Measurements from ENCODE around the gene ASPSCR1. TPM values are rescaled to one million over a fixed set of nuclear protein-coding genes. Genes with fewer than 3 reads are reported as not detected.

Gene ASPSCR1
- total and polyA plus RNA-seq, 2 of the 13 experiments (the other 11 are each of a cell fraction or from before 2014, with no cell fraction given): 274 to 314 TPM

DNA sequence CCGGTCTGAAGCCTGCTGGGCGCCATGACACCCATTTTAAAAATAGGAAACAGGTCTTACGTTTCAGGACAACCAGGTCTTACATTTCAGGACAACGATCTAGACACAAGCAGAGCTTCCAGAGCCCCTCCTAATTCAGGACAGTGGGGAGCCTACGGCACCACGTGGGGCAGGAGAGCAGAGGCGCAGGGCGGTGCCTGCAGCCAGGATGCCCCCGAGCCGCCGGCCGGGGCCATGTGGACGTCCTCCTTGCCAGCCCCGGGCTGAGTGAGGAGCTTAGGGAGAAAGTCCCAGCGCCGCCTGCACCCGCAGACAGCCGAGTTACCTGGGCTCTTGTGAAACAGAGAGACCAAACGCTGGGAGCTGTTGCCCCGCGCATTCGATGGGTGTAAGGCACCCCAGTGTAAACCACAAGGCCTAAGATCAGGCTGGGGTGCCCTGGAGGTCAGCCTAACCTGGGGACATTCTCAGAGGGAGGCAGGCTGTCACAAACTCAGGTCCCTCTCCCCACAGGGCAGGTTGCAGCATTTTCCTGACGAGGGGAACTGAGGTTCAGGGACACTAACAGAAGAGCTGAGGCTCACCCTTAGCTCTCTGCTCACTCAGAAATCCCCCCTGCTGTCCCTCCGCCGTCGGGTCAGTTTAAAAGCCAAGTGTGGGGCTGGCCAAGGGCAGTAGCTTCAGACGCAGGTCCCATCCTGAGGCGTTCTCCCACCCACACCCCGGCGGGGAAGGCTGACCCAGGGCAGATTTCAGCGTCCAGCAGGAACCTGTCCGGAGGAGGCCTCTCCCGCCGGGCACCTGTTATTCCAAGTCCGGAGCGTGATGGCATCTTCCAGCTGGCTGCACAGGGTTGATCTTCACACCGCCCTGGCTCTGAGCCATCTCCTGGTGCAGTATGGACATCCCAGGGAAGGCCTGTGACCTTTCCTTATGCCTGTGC lies 14.7 kb upstream of the ASPSCR1 start (continued):
- 0 out of 2 replicates have a peak, but pooled peaks have one; percentile 42 for TF ChIP-seq TGIF2 (CRISPR knock-in tag; IDR thresholded peaks at IDR 0.05)
- TF ChIP-seq CENPT (CRISPR knock-in tag; IDR thresholded peaks at IDR 0.05; ENCODE audit: low read depth): no peak
- no peak; the same call in 1 of the 2 replicates for TF ChIP-seq IRF2 (CRISPR knock-in tag; IDR thresholded peaks at IDR 0.05)
- no peak for TF ChIP-seq PLRG1 (conservative IDR thresholded peaks at IDR 0.05)
- TF ChIP-seq ZNF703 (CRISPR knock-in tag; IDR thresholded peaks at IDR 0.05; ENCODE audit: borderline replicate concordance): no peak
- 0 out of 2 replicates have a peak, but pooled peaks have one; percentile 22 for TF ChIP-seq FOXO1 (CRISPR knock-in tag; IDR thresholded peaks at IDR 0.05)
- no peak for TF ChIP-seq ZNF484 (CRISPR knock-in tag; IDR thresholded peaks at IDR 0.05; ENCODE audit: borderline replicate concordance, low read depth)
- no peak for TF ChIP-seq ZEB1 (IDR thresholded peaks at IDR 0.05; ENCODE audit: insufficient replicate concordance, low read depth)
- no peak for TF ChIP-seq REXO4 (CRISPR knock-in tag; IDR thresholded peaks at IDR 0.05; ENCODE audit: borderline replicate concordance)
- TF ChIP-seq SMAD3 (CRISPR knock-in tag; IDR thresholded peaks at IDR 0.05): no peak
- no peak for TF ChIP-seq ARID2 (CRISPR knock-in tag; IDR thresholded peaks at IDR 0.05; ENCODE audit: borderline replicate concordance)
- TF ChIP-seq NR2F2 (IDR thresholded peaks at IDR 0.05; ENCODE audit: borderline replicate concordance, low read depth): peak; percentile 51; the same call in 1 of the 2 replicates
- no peak for TF ChIP-seq ATM (IDR thresholded peaks at IDR 0.05; ENCODE audit: borderline replicate concordance)
- TF ChIP-seq ZBTB10 (CRISPR knock-in tag; IDR thresholded peaks at IDR 0.05; ENCODE audit: borderline replicate concordance): peak; percentile 52; the same call in 1 of the 2 replicates
- TF ChIP-seq THAP9 (CRISPR knock-in tag; IDR thresholded peaks at IDR 0.05; ENCODE audit: borderline replicate concordance): peak; percentile 65; the same call in 1 of the 2 replicates
- no peak for TF ChIP-seq ZNF468 (CRISPR knock-in tag; IDR thresholded peaks at IDR 0.05)
- TF ChIP-seq EHMT2 (IDR thresholded peaks at IDR 0.05; ENCODE audit: borderline replicate concordance, low read depth, low read length): no peak
- TF ChIP-seq NCOA5 (CRISPR knock-in tag; IDR thresholded peaks at IDR 0.05): 0 out of 2 replicates have a peak, but pooled peaks have one; percentile 30
- 0 out of 2 replicates have a peak, but pooled peaks have one; percentile 7 for TF ChIP-seq FOXP4 (CRISPR knock-in tag; IDR thresholded peaks at IDR 0.05)
